ENCODE results near the gene AQP2.

AQP2 gene

DNA sequence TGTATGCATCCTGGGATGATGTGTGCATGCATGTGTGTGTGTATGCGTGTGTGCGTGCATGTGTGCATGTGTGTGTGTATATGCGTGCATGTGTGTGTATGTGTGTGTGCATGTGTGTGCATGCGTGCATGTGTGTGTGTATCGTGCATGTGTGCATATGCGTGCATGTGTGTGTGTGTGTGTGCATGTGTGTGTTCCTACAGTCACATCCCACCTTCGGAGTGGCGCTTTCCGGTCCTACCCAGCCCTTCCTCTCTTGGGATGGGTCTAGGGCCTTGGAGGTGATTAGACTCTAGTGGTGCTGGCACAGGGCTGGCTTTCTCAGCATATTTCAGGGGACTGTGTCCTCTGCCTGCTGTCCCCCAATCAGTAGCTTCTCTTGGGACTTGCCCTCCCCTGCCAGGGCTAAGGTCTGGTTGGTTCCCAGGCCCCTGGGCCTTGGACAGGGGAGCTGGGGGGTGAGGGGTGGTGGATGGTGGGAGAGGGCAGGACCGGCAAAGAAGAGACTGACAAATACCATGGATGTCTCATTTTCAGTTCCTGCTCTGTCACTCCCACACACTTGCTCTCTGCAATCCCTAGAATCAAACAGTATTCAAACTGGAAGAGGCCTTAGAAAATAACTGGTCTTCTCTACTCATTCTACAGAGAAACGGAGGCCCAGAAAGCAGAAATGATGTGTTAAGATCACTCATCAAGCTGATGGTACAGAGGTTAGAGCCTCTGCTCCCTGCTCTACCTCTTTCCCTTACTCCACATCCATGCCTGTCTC is 24.9 kb upstream of the AQP2 start:
- H3K27ac ChIP-seq, result no peak overlapping the region

DNA sequence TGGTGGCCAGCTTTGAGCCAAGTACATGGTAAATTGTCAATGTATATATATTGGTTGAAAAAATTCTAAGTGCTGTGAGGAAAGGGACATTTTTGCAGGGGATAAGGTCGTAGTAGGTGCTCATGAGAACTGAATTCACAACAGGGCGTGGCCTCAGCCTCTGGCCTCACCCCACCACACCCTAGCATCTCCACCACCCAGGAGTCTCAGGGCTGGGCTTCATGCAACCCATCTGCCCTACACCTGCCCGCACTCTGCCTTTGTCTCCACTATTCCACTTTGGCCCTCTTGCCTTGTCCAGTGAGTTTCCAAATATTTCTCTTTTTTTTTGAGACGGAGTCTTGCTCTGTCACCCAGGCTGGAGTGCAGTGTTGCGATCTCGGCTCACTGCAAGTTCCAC is 22.1 kb upstream of the AQP2 start:
- TF ChIP-seq, protein P1, sequence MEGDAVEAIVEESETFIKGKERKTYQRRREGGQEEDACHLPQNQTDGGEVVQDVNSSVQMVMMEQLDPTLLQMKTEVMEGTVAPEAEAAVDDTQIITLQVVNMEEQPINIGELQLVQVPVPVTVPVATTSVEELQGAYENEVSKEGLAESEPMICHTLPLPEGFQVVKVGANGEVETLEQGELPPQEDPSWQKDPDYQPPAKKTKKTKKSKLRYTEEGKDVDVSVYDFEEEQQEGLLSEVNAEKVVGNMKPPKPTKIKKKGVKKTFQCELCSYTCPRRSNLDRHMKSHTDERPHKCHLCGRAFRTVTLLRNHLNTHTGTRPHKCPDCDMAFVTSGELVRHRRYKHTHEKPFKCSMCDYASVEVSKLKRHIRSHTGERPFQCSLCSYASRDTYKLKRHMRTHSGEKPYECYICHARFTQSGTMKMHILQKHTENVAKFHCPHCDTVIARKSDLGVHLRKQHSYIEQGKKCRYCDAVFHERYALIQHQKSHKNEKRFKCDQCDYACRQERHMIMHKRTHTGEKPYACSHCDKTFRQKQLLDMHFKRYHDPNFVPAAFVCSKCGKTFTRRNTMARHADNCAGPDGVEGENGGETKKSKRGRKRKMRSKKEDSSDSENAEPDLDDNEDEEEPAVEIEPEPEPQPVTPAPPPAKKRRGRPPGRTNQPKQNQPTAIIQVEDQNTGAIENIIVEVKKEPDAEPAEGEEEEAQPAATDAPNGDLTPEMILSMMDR (conservative IDR thresholded peaks at IDR 0.05), result no peak
- no peak for TF ChIP-seq ZFX (IDR thresholded peaks at IDR 0.05)
- H3K27ac ChIP-seq, result no peak overlapping the region

More for the DNA sequence above, 24.9 kb upstream of the AQP2 start:
- TF ChIP-seq, protein P1 (conservative IDR thresholded peaks at IDR 0.05), result no peak
- no peak for TF ChIP-seq ZFX (IDR thresholded peaks at IDR 0.05)

DNA sequence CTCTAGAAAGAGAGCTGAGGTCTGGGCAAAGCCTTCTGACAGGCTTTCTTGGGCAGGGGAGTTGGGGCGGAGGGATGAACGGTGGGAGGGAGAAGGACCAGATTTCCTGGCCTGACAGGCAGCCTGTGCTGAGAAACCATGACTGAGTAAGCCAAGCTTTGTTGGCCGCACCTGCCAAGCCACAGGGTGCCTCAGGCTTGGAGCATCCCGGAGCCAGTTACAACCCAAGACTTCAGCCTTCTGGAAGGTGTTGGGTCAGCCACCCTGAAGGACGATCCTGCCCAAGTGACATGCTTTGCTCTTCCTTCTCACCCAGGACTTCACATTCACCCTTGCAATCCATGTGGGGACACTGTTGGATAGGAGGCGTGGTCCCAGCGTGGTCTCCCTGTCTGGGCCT is 21.0 kb upstream of the AQP2 start:
- H3K27ac ChIP-seq, result no peak overlapping the region
- TF ChIP-seq, protein P1 (conservative IDR thresholded peaks at IDR 0.05), result no peak
- TF ChIP-seq ZFX (IDR thresholded peaks at IDR 0.05), result no peak

DNA sequence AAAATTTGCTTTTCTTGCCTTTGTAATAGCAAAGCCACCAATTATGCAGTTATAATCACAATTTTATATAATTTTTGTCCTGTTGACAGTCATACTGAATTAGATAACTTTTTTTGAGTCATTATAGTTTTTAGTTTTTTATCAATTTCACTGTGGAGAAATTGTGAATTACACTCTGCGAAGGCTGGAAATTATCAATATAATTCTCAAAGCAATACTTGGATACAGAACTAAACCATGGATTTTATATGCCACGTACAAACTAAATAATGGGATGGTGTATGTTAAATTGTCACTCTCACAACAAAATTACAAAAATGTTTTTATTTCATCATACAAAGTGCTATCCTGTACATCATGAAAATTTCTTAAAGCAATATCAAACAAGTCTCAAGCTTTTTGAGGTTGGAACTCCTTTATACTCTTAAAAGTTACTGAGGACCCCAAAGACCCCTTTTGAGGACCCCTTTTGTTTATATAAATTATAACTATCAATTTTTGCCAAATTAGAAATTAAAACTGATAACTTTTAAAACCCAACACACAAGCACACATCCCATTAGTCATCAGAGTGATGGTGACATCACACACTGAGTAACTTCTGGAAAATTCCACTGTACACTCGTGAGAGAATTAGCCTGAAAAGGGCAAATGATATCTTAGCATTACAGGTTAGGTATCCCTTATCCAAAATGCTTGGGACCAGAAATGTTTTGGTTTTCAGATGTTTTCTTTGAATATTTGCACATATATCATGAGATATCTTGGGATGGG is 19.8 kb upstream of the AQP2 start:
- H3K27ac ChIP-seq, result no peak overlapping the region
- TF ChIP-seq, protein P1 (conservative IDR thresholded peaks at IDR 0.05), result no peak
- no peak for TF ChIP-seq ZFX (IDR thresholded peaks at IDR 0.05)

DNA sequence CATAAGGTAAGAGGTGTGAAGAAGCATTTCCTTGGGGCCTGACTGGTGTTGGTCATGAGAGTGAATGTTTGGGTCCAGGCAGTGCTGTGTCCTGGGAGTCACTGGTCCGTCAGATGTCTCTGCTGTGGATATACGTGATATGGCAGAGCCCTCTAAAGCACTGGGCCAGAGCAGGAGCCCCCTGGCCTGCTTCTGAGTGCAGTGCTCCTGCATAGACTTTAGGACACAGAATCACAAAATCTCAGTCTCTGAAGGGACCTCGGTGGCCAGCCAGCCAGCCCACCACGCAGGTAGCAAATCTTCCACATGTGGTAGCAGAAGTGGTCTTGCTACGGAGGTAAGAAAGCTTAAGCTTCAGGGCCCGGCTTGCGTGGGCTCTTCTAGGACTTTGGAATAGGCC is 18.5 kb upstream of the AQP2 start:
- no peak overlapping the region for H3K27ac ChIP-seq
- TF ChIP-seq ZFX (IDR thresholded peaks at IDR 0.05), result no peak
- TF ChIP-seq, protein P1 (conservative IDR thresholded peaks at IDR 0.05), result no peak

DNA sequence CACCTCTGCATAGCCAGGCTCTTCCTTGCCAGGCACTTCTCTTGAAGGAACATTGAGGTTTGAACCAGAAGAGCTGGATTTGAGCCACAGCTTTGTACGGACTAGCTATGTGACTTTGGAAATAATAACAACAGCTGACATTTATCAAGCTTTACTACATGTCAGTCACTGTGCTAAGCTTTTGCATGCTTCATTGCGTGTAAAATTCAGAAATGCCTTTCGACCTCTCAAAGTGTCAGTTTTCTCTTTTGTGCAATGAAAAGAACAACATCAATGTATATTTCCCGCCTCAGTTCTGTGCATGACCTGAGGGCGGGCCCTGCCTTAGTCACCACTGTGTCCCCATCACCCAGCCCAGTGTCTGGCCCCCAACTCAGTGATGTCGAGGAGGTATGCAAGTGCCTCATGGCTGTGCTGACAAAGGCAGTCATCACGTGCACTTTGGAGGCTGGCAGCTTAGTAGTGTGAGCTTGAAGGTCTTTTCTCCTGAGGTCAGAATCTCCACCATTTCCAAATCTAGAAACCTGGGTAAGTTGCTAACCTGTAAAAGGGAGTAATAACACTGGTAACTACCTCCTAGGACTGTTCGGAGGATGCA is 17.9 kb upstream of the AQP2 start:
- TF ChIP-seq, protein P1 (conservative IDR thresholded peaks at IDR 0.05), result no peak
- no peak for TF ChIP-seq ZFX (IDR thresholded peaks at IDR 0.05)
- no peak overlapping the region for H3K27ac ChIP-seq

DNA sequence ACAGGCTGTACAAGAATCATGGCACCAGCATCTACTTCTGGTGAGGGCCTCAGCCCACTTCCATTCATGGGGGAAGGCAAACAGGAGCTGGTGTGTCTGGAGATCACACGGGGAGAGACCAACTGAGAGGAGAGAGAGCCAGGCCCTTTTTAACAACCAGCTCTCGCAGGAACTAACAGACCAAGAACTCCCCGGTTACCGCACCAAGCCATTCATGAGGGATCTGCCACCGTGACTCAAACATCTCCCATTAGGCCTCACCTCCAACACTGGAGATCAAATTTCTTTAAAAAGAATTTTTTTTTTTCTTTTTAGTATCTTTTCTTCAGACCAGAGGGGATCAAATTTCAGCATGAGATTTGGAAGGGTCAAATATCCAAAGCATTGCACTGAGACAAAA is 16.7 kb upstream of the AQP2 start:
- no peak overlapping the region for H3K27ac ChIP-seq

More for the DNA sequence above, 16.7 kb upstream of the AQP2 start:
- TF ChIP-seq, protein P1 (conservative IDR thresholded peaks at IDR 0.05), result no peak
- TF ChIP-seq ZFX (IDR thresholded peaks at IDR 0.05), result no peak

All from C4-2B (cell line).